ENCODE data around the gene RBFA.

RBFA gene

GRCh38 chr18:80033181-80034067 is 810 bp upstream of the RBFA start:
- peak; percentile 69 for DNase-seq

- no peak for DNase-seq
Observed at GRCh38 chr18:80034852-80035406, 695 bp downstream of the RBFA start.

- no peak for DNase-seq
Observed at GRCh38 chr18:80035997-80036396, 1.8 kb downstream of the RBFA start.

GRCh38 chr18:80037300-80037699 is 3.1 kb downstream of the RBFA start:
- DNase-seq = no peak

- no peak for DNase-seq
Observed at GRCh38 chr18:80037869-80038630, 3.8 kb downstream of the RBFA start.

- no peak for DNase-seq
Observed at GRCh38 chr18:80040515-80040914, 6.3 kb downstream of the RBFA start.

- DNase-seq = no peak
Observed at GRCh38 chr18:80041424-80041823, 7.2 kb downstream of the RBFA start.

GRCh38 chr18:80042785-80043184 is 8.6 kb downstream of the RBFA start:
- DNase-seq = no peak

- no peak for DNase-seq
Observed at GRCh38 chr18:80044072-80044471, 9.8 kb downstream of the RBFA start.

GRCh38 chr18:80046011-80046410 is 11.8 kb downstream of the RBFA start:
- DNase-seq = no peak

- DNase-seq = no peak
Observed at GRCh38 chr18:80046431-80046830, 12.2 kb downstream of the RBFA start.

GRCh38 chr18:80046961-80047541 is 12.8 kb downstream of the RBFA start:
- no peak for DNase-seq

GRCh38 chr18:80050797-80051196 is 16.6 kb downstream of the RBFA start:
- no peak for DNase-seq

- no peak for DNase-seq
Observed at GRCh38 chr18:80056095-80056494, 21.9 kb downstream of the RBFA start.

- no peak for DNase-seq
Observed at GRCh38 chr18:80059945-80060344, 25.7 kb downstream of the RBFA start.

GRCh38 chr18:80065705-80066104 is 31.5 kb downstream of the RBFA start:
- DNase-seq = no peak

GRCh38 chr18:80067321-80067720 is 33.1 kb downstream of the RBFA start:
- DNase-seq = no peak

GRCh38 chr18:80067897-80068296 is 33.7 kb downstream of the RBFA start:
- no peak for DNase-seq

- DNase-seq = no peak
Observed at GRCh38 chr18:80068571-80069272, 34.5 kb downstream of the RBFA start.

- no peak for DNase-seq
Observed at GRCh38 chr18:80070825-80071224, 36.6 kb downstream of the RBFA start.

- no peak for DNase-seq
Observed at GRCh38 chr18:80074183-80074582, 39.9 kb downstream of the RBFA start.

- DNase-seq = no peak
Observed at GRCh38 chr18:80074697-80075096, 40.5 kb downstream of the RBFA start.

- no peak for DNase-seq
Observed at GRCh38 chr18:80075940-80076339, 41.7 kb downstream of the RBFA start.

All from activated gamma-delta T cell (primary cell).